Measurements from ENCODE around the gene LILRA1.
"Not testable (repeated sequence)": the region's sequence is repeated elsewhere in the genome, so short reads cannot be mapped to it uniquely, and the experiment has no call there.

LILRA1 gene

DNA sequence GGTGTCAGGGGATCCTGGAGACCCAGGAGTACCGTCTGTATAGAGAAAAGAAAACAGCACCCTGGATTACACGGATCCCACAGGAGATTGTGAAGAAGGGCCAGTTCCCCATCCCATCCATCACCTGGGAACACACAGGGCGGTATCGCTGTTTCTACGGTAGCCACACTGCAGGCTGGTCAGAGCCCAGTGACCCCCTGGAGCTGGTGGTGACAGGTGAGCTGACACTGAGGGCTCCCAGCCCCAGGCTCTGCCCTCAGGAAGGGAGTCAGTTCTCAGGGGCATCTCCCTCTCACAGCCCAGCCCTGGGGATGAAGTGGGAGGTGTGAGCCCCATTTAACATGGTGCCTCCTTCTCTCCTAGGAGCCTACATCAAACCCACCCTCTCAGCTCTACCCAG lies 1.3 kb downstream of the LILRA1 start:
- H3K36me3 ChIP-seq (ENCODE audit: insufficient read depth, low read length), result no peaks in the 10 kb centered on the region
- TF ChIP-seq FOXP2 (optimal IDR thresholded peaks at IDR 0.05; ENCODE audit: control extremely low read depth, extremely low read length, insufficient read depth) (no peak), EZH2 (IDR thresholded peaks at IDR 0.05) (no peak), POLR2AphosphoS5 (IDR thresholded peaks at IDR 0.05; ENCODE audit: borderline replicate concordance, low read depth, low read length) (no peak)
- H3K27ac ChIP-seq, result no peak overlapping the region
- H3K9me3 ChIP-seq (ENCODE audit: low read depth, low read length), result no peaks in the 10 kb centered on the region
- no peak for DNase-seq (ENCODE audit: low read depth, low spot score)
- no peak overlapping the region for H3K9ac ChIP-seq (ENCODE audit: insufficient read length)
- no peak overlapping the region for H3K4me3 ChIP-seq

GRCh38 chr19:54595680-54596436 lies 2.4 kb downstream of the LILRA1 start:
- not testable (repeated sequence) for DNase-seq (ENCODE audit: low read depth, low spot score); H3K27ac ChIP-seq; H3K4me3 ChIP-seq; H3K9me3 ChIP-seq (ENCODE audit: low read depth, low read length); H3K36me3 ChIP-seq (ENCODE audit: insufficient read depth, low read length); H3K9ac ChIP-seq (ENCODE audit: insufficient read length)

GRCh38 chr19:54600212-54600611 lies 6.8 kb downstream of the LILRA1 start:
- Histone ChIP-seq H3K9me3 (ENCODE audit: low read depth, low read length) (no peaks in the 10 kb centered on the region), H3K9ac (ENCODE audit: insufficient read length) (no peak overlapping the region), H3K36me3 (ENCODE audit: insufficient read depth, low read length) (no peaks in the 10 kb centered on the region), H3K27ac (no peak overlapping the region), H3K4me3 (no peak overlapping the region)
- DNase-seq (ENCODE audit: low read depth, low spot score), result no peak
- TF ChIP-seq POLR2AphosphoS5 (IDR thresholded peaks at IDR 0.05; ENCODE audit: borderline replicate concordance, low read depth, low read length) (no peak), FOXP2 (optimal IDR thresholded peaks at IDR 0.05; ENCODE audit: control extremely low read depth, extremely low read length, insufficient read depth) (no peak), EZH2 (IDR thresholded peaks at IDR 0.05) (no peak)

- Histone ChIP-seq H3K9ac (ENCODE audit: insufficient read length) (no peak overlapping the region), H3K36me3 (ENCODE audit: insufficient read depth, low read length) (no peaks in the 10 kb centered on the region), H3K27ac (no peak overlapping the region), H3K9me3 (ENCODE audit: low read depth, low read length) (no peaks in the 10 kb centered on the region), H3K4me3 (no peak overlapping the region)
- DNase-seq (ENCODE audit: low read depth, low spot score), result no peak
- no peak for TF ChIP-seq POLR2AphosphoS5 (IDR thresholded peaks at IDR 0.05; ENCODE audit: borderline replicate concordance, low read depth, low read length)
Observed at GRCh38 chr19:54606230-54606629, 12.8 kb downstream of the LILRA1 start.

DNA sequence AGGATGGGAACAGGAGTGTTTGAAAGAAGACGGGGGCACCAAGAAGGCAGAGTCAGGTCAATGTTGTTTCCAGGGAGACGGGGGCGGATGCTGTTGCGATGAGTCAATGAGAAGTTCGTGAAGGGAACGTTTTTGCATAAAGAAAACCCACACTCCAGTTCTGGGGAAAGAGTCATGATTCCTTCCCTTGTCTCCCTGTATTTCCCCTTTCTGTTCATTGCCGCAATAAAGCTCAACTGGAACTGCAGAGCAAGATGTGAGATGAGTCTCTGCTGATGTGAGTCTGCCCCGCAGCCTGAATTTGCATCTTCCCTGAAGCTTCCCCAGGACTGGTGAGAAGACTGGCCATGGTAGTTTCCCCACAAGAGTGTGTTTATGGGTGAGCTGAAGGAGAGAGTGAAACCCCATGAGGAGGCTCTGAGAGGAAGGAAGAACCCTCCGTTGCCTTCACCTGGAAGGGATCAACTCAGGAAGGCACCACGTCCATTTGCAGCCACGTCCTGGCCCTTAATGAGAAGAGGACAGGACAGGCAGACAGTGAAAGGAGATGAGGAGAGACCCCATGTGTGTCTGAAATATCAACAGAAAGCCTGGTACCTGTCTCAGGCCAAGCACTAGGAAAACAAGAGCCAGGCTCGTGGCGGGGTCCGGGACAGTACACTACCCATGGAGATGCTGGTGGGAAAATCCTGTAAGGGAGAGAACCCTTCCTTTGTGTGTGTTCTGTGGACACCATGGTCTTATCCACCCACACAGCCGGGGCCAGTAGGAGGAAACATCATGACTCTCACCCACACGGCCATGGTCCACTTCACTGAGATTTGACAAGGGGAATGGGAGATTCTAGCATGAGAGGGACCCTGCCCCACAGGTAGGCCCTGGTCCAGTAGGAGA lies 13.7 kb downstream of the LILRA1 start:
- H3K9me3 ChIP-seq (ENCODE audit: low read depth, low read length), result no peaks in the 10 kb centered on the region
- TF ChIP-seq EZH2 (IDR thresholded peaks at IDR 0.05), result no peak
- TF ChIP-seq FOXP2 (optimal IDR thresholded peaks at IDR 0.05; ENCODE audit: control extremely low read depth, extremely low read length, insufficient read depth), result no peak
- TF ChIP-seq POLR2AphosphoS5 (IDR thresholded peaks at IDR 0.05; ENCODE audit: borderline replicate concordance, low read depth, low read length), result no peak
- no peaks in the 10 kb centered on the region for H3K36me3 ChIP-seq (ENCODE audit: insufficient read depth, low read length)
- H3K4me3 ChIP-seq, result no peak overlapping the region
- no peak overlapping the region for H3K27ac ChIP-seq
- no peak for DNase-seq (ENCODE audit: low read depth, low spot score)
- H3K9ac ChIP-seq (ENCODE audit: insufficient read length), result no peak overlapping the region

GRCh38 chr19:54607785-54608150 lies 14.3 kb downstream of the LILRA1 start:
- H3K36me3 ChIP-seq (ENCODE audit: insufficient read depth, low read length), result no peaks in the 10 kb centered on the region
- no peak overlapping the region for H3K27ac ChIP-seq
- no peak overlapping the region for H3K4me3 ChIP-seq
- TF ChIP-seq EZH2 (IDR thresholded peaks at IDR 0.05) (no peak), POLR2AphosphoS5 (IDR thresholded peaks at IDR 0.05; ENCODE audit: borderline replicate concordance, low read depth, low read length) (no peak), FOXP2 (optimal IDR thresholded peaks at IDR 0.05; ENCODE audit: control extremely low read depth, extremely low read length, insufficient read depth) (no peak)
- no peak for DNase-seq (ENCODE audit: low read depth, low spot score)
- no peak overlapping the region for H3K9ac ChIP-seq (ENCODE audit: insufficient read length)
- no peaks in the 10 kb centered on the region for H3K9me3 ChIP-seq (ENCODE audit: low read depth, low read length)

DNA sequence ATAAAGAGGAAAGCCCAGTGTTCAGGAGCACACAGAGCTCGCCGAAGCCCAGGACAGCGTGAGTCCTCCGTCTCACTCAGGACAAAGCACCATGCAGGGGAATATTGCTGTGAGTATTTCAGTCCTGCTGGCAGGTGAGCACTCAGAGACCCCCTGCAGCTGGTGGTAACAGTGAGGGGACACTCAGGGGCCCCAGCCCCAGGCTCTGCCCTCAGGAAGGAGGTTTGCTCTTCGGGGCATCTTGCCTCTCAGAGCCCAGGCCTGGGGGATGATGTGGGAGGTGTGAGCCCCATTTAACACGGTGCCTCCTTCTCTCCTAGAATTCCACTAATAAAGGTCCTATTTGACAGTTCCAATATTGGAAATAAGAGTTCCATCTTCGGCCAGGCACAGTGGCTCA lies 14.8 kb downstream of the LILRA1 start:
- TF ChIP-seq FOXP2 (optimal IDR thresholded peaks at IDR 0.05; ENCODE audit: control extremely low read depth, extremely low read length, insufficient read depth) (no peak), EZH2 (IDR thresholded peaks at IDR 0.05) (no peak), POLR2AphosphoS5 (IDR thresholded peaks at IDR 0.05; ENCODE audit: borderline replicate concordance, low read depth, low read length) (no peak)
- Histone ChIP-seq H3K4me3 (no peak overlapping the region), H3K36me3 (ENCODE audit: insufficient read depth, low read length) (no peaks in the 10 kb centered on the region), H3K27ac (no peak overlapping the region), H3K9ac (ENCODE audit: insufficient read length) (no peak overlapping the region), H3K9me3 (ENCODE audit: low read depth, low read length) (no peaks in the 10 kb centered on the region)
- DNase-seq (ENCODE audit: low read depth, low spot score), result no peak

DNA sequence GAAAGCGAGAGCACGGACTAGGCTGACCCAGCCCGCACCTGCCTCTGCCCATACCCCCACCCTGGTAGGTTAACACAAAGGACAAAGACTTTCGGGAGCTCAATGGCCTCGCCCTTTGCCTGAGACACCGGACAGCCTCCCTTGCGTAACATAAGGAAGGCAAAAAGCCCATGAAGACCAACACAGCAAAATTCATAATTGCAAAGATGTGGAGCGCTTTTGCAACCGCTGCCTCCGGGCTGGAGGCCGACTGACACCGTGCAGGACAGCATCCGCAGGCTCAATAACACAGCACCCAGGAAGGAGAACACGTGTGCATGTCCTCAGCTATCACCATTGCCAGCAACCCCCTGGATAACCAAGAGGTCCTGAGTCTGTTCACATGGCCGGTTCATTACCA lies 15.4 kb downstream of the LILRA1 start:
- no peak overlapping the region for H3K27ac ChIP-seq
- no peak overlapping the region for H3K4me3 ChIP-seq
- DNase-seq (ENCODE audit: low read depth, low spot score), result no peak
- no peak for TF ChIP-seq FOXP2 (optimal IDR thresholded peaks at IDR 0.05; ENCODE audit: control extremely low read depth, extremely low read length, insufficient read depth)
- TF ChIP-seq POLR2AphosphoS5 (IDR thresholded peaks at IDR 0.05; ENCODE audit: borderline replicate concordance, low read depth, low read length), result no peak
- TF ChIP-seq EZH2 (IDR thresholded peaks at IDR 0.05), result no peak
- H3K9ac ChIP-seq (ENCODE audit: insufficient read length), result no peak overlapping the region
- H3K36me3 ChIP-seq (ENCODE audit: insufficient read depth, low read length), result no peaks in the 10 kb centered on the region
- H3K9me3 ChIP-seq (ENCODE audit: low read depth, low read length), result no peaks in the 10 kb centered on the region
